GM19351 (cell line): Measurements from ENCODE around the gene PQBP1.
A peak's percentile ranks its signal among the peaks of the same experiment; 100 is the strongest.

Experiments
- ATAC-seq: cut with Tn5 transposase; IDR thresholded peaks from one replicate; pipeline ENCODE4 v1.9.1; 2021; ENCODE audit warnings: mild to moderate bottlenecking, moderate library complexity; ENCODE audit not compliant: unreplicated experiment

Gene PQBP1

DNA sequence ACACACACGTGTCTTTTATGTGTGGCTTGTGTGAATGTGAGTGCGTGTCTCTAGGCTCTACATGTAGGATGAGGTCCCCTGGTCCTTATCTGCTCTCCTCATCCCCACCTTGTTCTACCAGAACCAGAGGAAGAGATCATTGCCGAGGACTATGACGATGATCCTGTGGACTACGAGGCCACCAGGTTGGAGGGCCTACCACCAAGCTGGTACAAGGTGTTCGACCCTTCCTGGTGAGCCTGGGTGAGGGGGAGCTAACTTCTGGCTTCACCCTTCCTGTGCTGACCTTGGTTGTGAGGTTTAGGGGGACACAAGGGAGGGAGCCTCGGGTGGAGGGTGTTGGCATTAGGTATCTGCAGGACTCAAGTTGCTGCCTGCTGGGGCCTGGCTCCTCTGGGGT lies 3.3 kb downstream of the PQBP1 start:
- ATAC-seq = no peak

GRCh38 chrX:48902135-48902534 lies 4.4 kb downstream of the PQBP1 start:
- no peak for ATAC-seq

DNA sequence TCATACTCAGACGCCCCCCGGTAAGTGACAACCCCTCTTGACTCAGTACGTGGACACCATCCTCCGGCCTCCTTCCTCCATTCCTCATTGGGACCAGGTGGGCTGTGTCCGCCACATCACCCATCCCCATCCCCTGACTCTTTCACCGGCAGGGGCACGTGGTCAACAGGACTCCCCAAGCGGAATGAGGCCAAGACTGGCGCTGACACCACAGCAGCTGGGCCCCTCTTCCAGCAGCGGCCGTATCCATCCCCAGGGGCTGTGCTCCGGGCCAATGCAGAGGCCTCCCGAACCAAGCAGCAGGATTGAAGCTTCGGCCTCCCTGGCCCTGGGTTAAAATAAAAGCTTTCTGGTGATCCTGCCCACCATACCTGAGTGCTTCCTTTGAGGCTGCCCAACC lies 5.0 kb downstream of the PQBP1 start:
- ATAC-seq = no peak

DNA sequence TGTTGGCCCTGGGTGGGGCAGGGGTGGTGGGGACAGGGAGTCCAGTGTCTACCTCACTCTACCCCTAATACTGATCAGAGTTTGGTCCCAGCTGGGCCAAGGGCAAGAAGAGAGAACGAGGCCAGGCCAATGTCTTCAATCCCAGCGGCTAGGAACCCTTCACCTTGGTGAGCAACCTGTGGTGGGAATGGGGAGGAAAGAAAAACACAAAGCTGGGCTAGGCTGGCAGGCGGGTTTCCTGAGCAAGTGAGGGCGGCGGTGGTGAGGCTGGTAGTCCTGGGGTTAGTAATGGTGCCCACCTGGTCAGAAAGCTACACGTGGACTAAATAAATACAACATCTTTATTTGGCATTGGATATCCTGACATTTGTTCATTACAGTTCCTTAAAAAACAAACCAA lies 5.6 kb downstream of the PQBP1 start:
- ATAC-seq = no peak

GRCh38 chrX:48904180-48904579 lies 6.5 kb downstream of the PQBP1 start:
- ATAC-seq = no peak

- no peak for ATAC-seq
Measured at GRCh38 chrX:48904626-48905025, 6.9 kb downstream of the PQBP1 start.

DNA sequence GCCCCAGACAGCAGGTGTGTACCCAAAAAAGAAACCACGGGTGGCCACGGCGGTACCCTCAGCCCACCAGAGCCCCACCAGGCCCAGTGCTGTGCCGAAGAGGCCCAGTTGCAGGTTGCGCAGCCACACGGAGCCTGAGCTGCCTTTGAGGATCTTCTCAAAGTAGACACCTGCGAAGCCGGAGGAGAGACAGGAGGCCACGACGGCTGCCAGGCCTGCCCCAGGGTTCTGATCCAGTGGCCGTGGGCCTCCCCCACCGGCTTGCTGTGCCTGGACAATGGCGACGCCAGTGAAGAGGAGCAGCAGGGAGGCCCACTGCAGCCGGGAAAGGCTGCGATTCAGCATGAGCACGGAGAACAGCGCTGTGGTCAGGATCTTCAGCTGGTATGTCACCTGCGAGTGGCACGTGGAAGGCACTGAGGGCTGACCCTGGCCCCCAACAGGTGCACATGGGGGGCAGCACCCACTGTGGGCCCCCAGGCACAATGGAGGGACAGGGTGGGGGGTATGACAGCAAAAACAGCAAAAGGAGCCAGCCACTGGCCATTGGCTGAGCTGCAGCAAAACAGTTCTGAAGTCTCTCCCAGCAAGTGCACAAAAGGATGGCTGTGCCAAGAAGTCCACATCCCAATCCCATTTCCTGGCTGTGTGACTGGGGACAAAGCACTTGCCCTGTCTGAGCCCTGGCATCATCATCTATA lies 7.5 kb downstream of the PQBP1 start:
- no peak for ATAC-seq

DNA sequence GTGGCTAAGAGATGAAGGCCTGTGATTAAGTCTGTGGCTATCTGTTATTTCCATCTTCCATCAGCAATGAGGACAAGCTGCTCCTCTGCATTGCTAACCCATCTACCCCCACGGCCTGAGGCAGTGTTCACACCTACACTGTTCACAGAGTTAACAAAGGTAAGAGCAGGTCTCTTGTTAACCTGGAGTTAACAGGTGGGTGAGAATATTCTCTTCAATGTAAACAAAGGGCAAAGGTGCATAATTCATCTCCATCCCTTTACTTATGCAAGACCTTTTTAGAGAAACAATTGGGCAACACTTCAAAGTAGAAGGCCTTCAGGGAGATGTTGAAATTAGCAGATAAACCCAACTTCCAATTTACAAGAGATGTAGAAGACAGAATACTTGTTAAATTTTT lies 10.9 kb downstream of the PQBP1 start:
- no peak for ATAC-seq

DNA sequence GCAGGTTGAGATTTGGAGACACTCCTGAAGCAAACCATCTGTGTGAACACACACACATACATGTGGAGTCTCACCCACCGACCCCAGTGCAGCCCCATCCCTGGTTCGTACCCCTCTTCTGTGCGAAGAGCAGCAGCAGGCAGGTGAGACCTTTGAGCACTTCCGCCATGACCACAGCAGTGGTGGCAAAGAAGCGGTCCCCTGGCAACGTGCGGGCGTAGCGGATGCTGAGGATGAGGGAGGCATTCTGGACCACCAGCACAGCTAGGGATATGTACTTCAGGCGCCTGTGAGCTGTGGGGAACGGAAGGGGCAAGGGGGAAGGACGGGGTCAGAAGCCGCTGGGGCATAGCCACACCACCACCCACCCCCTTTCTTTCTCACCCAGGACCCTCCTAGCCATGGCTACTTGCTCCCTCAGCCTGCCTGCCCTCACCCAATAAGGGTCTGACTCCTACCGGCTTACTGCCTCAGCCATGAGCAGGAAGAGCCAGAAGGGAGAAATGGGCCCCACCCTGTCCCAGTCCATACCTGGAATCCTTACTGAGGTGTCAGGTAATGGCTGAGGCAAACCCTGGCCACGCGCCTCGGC lies 12.1 kb downstream of the PQBP1 start:
- no peak for ATAC-seq

DNA sequence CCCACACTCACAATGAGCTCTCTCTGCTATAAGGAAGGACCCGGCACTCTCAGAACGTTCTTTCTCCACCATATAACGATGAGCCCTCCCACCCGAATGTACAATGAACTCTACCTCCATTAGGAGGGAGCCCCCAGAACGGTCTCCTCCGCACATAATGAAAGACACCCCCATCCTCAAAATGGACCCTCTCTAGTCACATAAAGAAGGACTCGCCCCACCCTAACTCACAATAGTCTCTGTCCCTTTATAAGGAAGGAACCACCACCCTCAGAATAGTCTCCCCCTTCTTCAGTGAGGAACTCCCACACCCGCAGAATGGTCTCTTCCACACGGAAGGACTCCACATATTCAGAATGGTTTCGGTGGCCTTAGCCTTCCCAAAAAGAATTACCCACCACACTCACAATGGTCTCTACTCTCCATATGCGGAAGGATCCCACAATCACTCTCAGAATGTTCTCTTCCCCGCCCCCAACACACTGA lies 13.2 kb downstream of the PQBP1 start:
- peak; percentile 5 for ATAC-seq

DNA sequence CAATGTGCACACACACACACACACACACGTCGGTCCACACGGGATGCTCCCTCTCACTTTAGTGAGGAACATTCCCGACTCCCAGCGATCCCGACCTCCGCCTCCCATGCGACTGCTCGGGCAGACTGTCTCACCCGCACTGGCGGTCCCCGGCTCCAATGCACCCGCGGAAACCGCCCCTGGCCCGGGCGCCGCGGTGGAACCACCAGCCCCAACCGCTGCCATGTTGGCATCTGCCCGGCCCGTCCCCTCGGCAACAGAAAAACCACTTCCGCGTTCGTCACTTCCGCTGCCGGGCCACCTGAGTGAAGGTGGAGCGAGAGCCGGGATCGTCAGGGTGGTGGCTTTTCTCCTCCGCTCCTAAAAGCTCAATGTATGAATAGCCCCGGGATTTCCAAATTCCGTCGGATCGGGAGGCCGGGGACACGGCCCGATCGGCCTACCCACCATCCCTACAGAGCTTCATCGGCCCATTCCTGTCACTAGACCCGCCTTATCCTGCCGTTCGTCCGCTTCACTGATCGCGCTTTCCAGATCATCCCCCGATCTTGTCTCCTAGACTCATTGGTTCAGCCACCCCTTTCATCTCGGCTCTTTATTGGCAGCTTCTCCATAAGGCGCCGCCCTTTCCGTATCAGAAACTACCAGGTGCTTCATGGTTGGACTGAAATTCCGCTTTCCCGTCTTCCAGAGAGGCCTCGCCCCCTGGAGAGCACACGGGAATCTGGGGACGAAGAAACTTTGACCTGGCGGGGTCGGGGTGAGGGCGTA lies 13.9 kb downstream of the PQBP1 start, which contains the start of gene SLC35A2:
Gene SLC35A2, minus strand, starts transcription at position 235 of the 771 bp plus-strand sequence. Its CDS starts 10 bp downstream, at position 225.
- ATAC-seq = peak; percentile 62

DNA sequence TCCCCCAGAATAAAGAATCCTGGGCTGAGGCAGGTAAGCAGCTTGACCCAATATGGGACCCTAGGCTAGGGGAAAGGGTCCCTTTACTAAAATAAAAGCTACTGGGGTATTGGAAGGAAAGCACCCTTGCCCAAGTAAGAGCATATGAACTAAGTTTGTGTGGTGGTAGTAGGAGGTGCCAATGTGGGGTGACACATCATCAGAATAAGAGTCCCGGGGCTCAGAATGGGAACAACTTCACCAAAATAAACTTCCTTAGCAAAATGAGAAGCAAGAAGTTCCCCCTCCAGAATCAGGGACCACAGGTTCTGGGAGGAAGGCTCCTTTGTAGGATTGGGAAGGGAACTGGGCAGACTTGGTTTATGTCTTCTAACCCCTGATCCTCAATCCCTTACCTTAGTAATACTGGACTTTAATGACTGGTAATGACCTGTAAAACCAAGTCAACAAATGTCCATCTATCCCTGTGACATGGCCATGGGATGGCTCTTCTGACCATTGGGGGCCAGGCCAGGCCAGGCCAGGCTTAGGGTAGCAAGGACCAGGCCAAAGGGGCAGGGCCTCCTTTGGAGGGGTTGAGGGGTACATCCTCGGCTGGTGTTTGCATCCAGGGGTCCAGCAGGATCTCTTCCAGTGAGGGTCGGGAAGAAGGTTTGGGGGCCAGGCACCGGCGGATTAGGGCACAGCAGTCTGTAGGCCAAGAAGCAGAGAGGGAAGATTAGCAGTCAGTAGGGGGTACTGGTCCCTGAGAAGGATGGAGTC lies 16.1 kb downstream of the PQBP1 start:
- ATAC-seq = no peak

- ATAC-seq = no peak
Measured at GRCh38 chrX:48914593-48915493, 17.1 kb downstream of the PQBP1 start.

GRCh38 chrX:48917139-48918001 lies 19.6 kb downstream of the PQBP1 start:
- ATAC-seq = peak; percentile 46

DNA sequence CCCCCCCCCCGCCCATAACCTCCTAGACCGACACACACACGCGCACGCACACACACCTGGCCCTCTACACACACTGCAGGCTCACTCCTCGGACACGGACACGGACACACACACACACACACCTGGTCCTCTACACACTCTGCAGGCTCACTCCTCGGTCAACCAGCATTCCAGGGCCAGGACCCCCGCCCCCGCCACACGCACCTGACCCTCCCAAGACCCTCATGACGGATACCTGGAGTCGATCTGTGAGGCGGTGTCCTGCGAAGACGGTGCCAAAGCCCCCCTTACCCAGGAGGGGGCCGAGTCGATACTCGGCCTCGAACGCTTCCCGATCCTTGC lies 20.5 kb downstream of the PQBP1 start:
- no peak for ATAC-seq

DNA sequence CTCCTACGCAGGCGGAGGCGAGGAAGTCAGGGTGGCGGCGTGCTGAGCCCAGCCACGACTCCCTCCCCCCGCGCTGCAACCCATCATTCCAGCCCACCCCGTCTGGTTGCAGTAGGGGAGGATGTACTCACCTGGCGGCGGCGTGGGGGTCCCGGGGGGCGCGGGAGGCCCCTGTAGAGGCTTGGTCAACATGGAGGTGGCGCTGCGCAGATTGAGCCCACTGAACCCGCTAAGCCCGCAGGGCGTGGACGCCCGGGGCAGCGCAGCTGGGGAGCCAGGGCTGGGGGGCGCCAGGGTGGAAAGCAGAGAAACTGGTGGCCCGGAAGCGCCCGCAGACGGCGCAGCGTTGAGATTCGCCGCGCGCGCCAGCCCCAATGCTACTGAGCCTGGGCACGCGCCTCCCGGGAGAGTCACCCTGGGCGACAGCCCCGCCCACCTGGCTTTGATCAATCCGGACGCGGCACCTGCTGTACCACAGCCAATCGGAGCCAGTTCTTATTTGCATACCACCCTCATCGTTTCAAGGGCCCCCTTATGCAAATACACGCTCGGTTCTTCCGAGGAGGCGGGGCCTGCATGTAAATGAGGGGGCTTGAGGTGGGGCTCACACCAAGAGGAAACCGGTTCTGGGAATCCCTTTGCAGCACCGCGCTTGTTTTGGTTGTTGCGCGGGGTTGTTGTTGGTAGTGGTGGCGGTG lies 21.1 kb downstream of the PQBP1 start, which contains the start of gene PIM2:
Gene PIM2, minus strand, starts transcription at position 382 of the 698 bp plus-strand sequence. Its CDS starts 190 bp downstream, at position 192.
- peak; percentile 70 for ATAC-seq

- peak; percentile 24 for ATAC-seq
Measured at GRCh38 chrX:48919360-48919841, 21.7 kb downstream of the PQBP1 start.
